ENCODE measurements around the gene TBPL1.
A peak's percentile ranks its signal among the peaks of the same experiment; 100 is the strongest.
"Not testable (repeated sequence)": the region's sequence is repeated elsewhere in the genome, so short reads cannot be mapped to it uniquely, and the experiment has no call there.

TBPL1 gene

GRCh38 chr6:133952815-133953633 lies at the start of gene TBPL1:
TBPL1 (plus strand) TSS chr6:133953224; CDS start chr6:133980126, 26,902 bp downstream.
- intact Hi-C loops (cut with DNase I): no loop called here

GRCh38 chr6:133903855-133904254 lies 49.2 kb upstream of the TBPL1 start:
- DNase-seq: no peak
- intact Hi-C loops (cut with DNase I): no loop called here

More at GRCh38 chr6:133952815-133953633, at the start of gene TBPL1:
- DNase-seq: peak; percentile 92 to 99 (median 94)

- intact Hi-C loops (cut with DNase I): no loop called here
- no peak for DNase-seq
Measured at GRCh38 chr6:133906050-133906449, 47.0 kb upstream of the TBPL1 start.

- DNase-seq: peak; percentile 74 to 98 (median 93)
- intact Hi-C loops (cut with DNase I): loop anchor here (1.0 kb wide), 1 partner anchor 347 kb away; no protein-coding TSS in a partner anchor
Measured at GRCh38 chr6:133916650-133917151, 36.3 kb upstream of the TBPL1 start.

- DNase-seq: no peak
- intact Hi-C loops (cut with DNase I): no loop called here
Measured at GRCh38 chr6:133917781-133918180, 35.2 kb upstream of the TBPL1 start.

GRCh38 chr6:133918208-133918930 lies 34.7 kb upstream of the TBPL1 start:
- intact Hi-C loops (cut with DNase I): no loop called here
- DNase-seq: no peak

- intact Hi-C loops (cut with DNase I): no loop called here
- no peak for DNase-seq
Measured at GRCh38 chr6:133919362-133919761, 33.7 kb upstream of the TBPL1 start.

GRCh38 chr6:133921249-133921859 lies 31.7 kb upstream of the TBPL1 start:
- DNase-seq: peak; percentile 36 to 96 (median 84)
- intact Hi-C loops (cut with DNase I): loop anchor here (10.0 kb wide), 1 partner anchor 143 kb away; no protein-coding TSS in a partner anchor

- peak in 6 of 10 donors; percentile 34 to 85 (median 72) for DNase-seq
- intact Hi-C loops (cut with DNase I): loop anchor here (1.0 to 10.0 kb wide), 3 partner anchors 27 to 173 kb away; no protein-coding TSS in a partner anchor
Measured at GRCh38 chr6:133923938-133924593, 29.0 kb upstream of the TBPL1 start.

GRCh38 chr6:133931221-133931620 lies 21.8 kb upstream of the TBPL1 start:
- DNase-seq; intact Hi-C loops (cut with DNase I): not testable (repeated sequence)

GRCh38 chr6:133936352-133936751 lies 16.7 kb upstream of the TBPL1 start:
- DNase-seq; intact Hi-C loops (cut with DNase I): not testable (repeated sequence)

GRCh38 chr6:133937909-133938308 lies 15.1 kb upstream of the TBPL1 start:
- DNase-seq: no peak
- intact Hi-C loops (cut with DNase I): no loop called here

GRCh38 chr6:133938533-133938932 lies 14.5 kb upstream of the TBPL1 start:
- intact Hi-C loops (cut with DNase I): no loop called here

GRCh38 chr6:133939778-133940667 lies 13.0 kb upstream of the TBPL1 start:
- intact Hi-C loops (cut with DNase I): no loop called here
- no peak for DNase-seq

More at GRCh38 chr6:133938533-133938932, 14.5 kb upstream of the TBPL1 start:
- no peak for DNase-seq

- intact Hi-C loops (cut with DNase I): no loop called here
- no peak for DNase-seq
Measured at GRCh38 chr6:133945158-133945557, 7.9 kb upstream of the TBPL1 start.

- DNase-seq: no peak
Measured at GRCh38 chr6:133947302-133947900, 5.6 kb upstream of the TBPL1 start.

GRCh38 chr6:133948472-133948871 lies 4.6 kb upstream of the TBPL1 start:
- no peak for DNase-seq
- intact Hi-C loops (cut with DNase I): no loop called here

More at GRCh38 chr6:133947302-133947900, 5.6 kb upstream of the TBPL1 start:
- intact Hi-C loops (cut with DNase I): no loop called here

GRCh38 chr6:133951227-133951626 lies 1.8 kb upstream of the TBPL1 start:
- DNase-seq: no peak
- intact Hi-C loops (cut with DNase I): loop anchor here (2.0 kb wide), 1 partner anchor 26 kb away; no protein-coding TSS in a partner anchor

Data from posterior cingulate gyrus (tissue), 11 donors.